ENCODE data around the gene NPAS2.

NPAS2 gene

GRCh38 chr2:101026923-101027469 is 207.1 kb downstream of the NPAS2 start:
- DNase-seq = no peak

- no peak for DNase-seq
Observed at GRCh38 chr2:101027852-101028251, 207.9 kb downstream of the NPAS2 start.

- DNase-seq = no peak
Observed at GRCh38 chr2:101030866-101031554, 211.1 kb downstream of the NPAS2 start.

- no peak for DNase-seq
Observed at GRCh38 chr2:101032084-101032776, 212.3 kb downstream of the NPAS2 start.

GRCh38 chr2:101036562-101036961 is 216.6 kb downstream of the NPAS2 start:
- no peak for DNase-seq

- DNase-seq = no peak
Observed at GRCh38 chr2:101037161-101037755, 217.3 kb downstream of the NPAS2 start.

- DNase-seq = peak; percentile 23
Observed at GRCh38 chr2:101038455-101039255, 218.7 kb downstream of the NPAS2 start.

GRCh38 chr2:101040072-101040471 is 220.1 kb downstream of the NPAS2 start:
- DNase-seq = no peak

GRCh38 chr2:101040761-101041160 is 220.8 kb downstream of the NPAS2 start:
- no peak for DNase-seq

- no peak for DNase-seq
Observed at GRCh38 chr2:101041413-101041812, 221.5 kb downstream of the NPAS2 start.

GRCh38 chr2:101045330-101045729 is 225.4 kb downstream of the NPAS2 start:
- no peak for DNase-seq

Data from stimulated activated CD4-positive, alpha-beta T cell treated with anti-CD3 and anti-CD28 coated beads, Interleukin-15, amount 100 ng/mL, for 24 hours (primary cell).